GM12801 (cell line): Measurements from ENCODE around the gene ERGIC3.

Experiments used
- TF ChIP-seq, protein P1 (sequence below): IDR thresholded peaks from one replicate; pipeline ENCODE4 v1.5.1; 2011; ENCODE audit warnings: control low read depth; ENCODE audit not compliant: insufficient read length; ENCODE audit errors: extremely low read depth

ERGIC3 gene

DNA sequence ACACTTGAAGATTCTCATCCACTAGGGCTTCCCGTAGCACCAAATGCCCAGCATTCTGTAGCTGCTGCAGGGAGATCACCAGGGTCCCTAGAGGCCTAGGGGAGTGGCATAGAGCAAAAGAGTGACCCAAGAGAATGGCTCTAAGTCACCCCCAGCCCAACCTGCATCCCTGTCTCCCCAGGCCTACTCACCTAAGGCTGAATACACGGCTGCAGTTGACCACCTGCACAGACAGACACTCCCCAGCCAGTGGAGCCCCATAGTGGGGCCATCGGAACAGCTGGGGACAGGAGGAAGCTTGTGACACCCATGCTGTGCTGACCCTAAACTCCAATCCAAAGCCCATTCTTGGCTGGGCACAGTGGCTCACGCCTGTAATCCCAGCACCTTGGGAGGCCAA is 64.2 kb downstream of the ERGIC3 start:
- TF ChIP-seq, protein P1, sequence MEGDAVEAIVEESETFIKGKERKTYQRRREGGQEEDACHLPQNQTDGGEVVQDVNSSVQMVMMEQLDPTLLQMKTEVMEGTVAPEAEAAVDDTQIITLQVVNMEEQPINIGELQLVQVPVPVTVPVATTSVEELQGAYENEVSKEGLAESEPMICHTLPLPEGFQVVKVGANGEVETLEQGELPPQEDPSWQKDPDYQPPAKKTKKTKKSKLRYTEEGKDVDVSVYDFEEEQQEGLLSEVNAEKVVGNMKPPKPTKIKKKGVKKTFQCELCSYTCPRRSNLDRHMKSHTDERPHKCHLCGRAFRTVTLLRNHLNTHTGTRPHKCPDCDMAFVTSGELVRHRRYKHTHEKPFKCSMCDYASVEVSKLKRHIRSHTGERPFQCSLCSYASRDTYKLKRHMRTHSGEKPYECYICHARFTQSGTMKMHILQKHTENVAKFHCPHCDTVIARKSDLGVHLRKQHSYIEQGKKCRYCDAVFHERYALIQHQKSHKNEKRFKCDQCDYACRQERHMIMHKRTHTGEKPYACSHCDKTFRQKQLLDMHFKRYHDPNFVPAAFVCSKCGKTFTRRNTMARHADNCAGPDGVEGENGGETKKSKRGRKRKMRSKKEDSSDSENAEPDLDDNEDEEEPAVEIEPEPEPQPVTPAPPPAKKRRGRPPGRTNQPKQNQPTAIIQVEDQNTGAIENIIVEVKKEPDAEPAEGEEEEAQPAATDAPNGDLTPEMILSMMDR = no peak
